Naive thymus-derived CD8-positive, alpha-beta T cell (primary cell): Measurements from ENCODE around the gene PRPS1L1. TPM values are rescaled to one million over a fixed set of nuclear protein-coding genes. Genes with fewer than 3 reads are reported as not detected.

Experiments
- ATAC-seq, 2 donors: fragments of 150-1000 bp; cut with Tn5 transposase in 1 of 2; sonication (Bioruptor Pico), chemical (Tn5 transposase) in 1 of 2; 1 replicate in 1 of 2; 2 replicates in 1 of 2; pipeline ENCODE4 v1.10.0; 2021; ENCODE audit warnings: mild to moderate bottlenecking in 2 of 2, moderate library complexity in 2 of 2
- POLR2A ChIA-PET: fragments of 350-600 bp; sonication (Branson Sonifier 250); formaldehyde crosslinking; loops from one replicate; lab custom pipeline; 2021; ENCODE audit warnings: antibody characterized with exemption; lab: Charles Lee
- DNase-seq, 10 donors: peaks; one replicate each; pipeline versions ENCODE4 v3.0.0 to v3.0.0-alpha.2; 2020 to 2022
- H3K27ac Mint-ChIP-seq, 10 donors: one replicate each; pipeline ENCODE4 v1.8.0; 2020 to 2022; ENCODE audit warnings: mild to moderate bottlenecking in 10 of 10, mixed read lengths in 10 of 10, moderate library complexity in 4 of 10, inconsistent platforms in 1 of 10
- H3K27me3 Mint-ChIP-seq, 5 donors: one replicate each; pipeline ENCODE4 v1.8.0; 2021 to 2022; ENCODE audit warnings: mixed read lengths in 5 of 5
- H3K36me3 Mint-ChIP-seq, 3 donors: one replicate each; pipeline ENCODE4 v1.8.0; 2020 to 2022; ENCODE audit warnings: mixed read lengths in 3 of 3, mild to moderate bottlenecking in 2 of 3, inconsistent platforms in 1 of 3
- H3K4me1 Mint-ChIP-seq, 4 donors: one replicate each; pipeline ENCODE4 v1.8.0; 2021 to 2022; ENCODE audit warnings: mixed read lengths in 4 of 4
- H3K4me3 Mint-ChIP-seq, 10 donors: one replicate each; pipeline ENCODE4 v1.8.0; 2020 to 2022; ENCODE audit warnings: mild to moderate bottlenecking in 10 of 10, mixed read lengths in 10 of 10, moderate library complexity in 6 of 10, inconsistent platforms in 1 of 10
- H3K9me3 Mint-ChIP-seq, 9 donors: one replicate each; pipeline ENCODE4 v1.8.0; 2020 to 2022; ENCODE audit warnings: mixed read lengths in 9 of 9, mild to moderate bottlenecking in 3 of 9, inconsistent platforms in 1 of 9, moderate library complexity in 1 of 9
- polyA plus RNA-seq, 3 donors: library from polyadenylated mRNA; unstranded; fragments of 300-500 nt; fragmentation: Illumina TruSeq; gene quantifications; one replicate each; pipeline ENCODE4 v1.2.3, GENCODE V29; 2021
- total RNA-seq, 8 experiments: library from RNA in 2 of 8; stranded (reverse) in 2 of 8; gene quantifications; one replicate each; pipeline ENCODE4 v1.2.3 and lab custom pipeline; 2021 to 2026

PRPS1L1 gene
- total and polyA plus RNA-seq, 5 experiments from 2014 or later: not detected

GRCh38 chr7:17985473-17986239 is 42.0 kb downstream of the PRPS1L1 start:
- no peak for ATAC-seq
- Mint-ChIP-seq H3K4me3 (no peak overlapping the region), H3K27ac (peak overlapping the region in 1 of 10 donors; percentile 23), H3K36me3 (no peaks in the 10 kb centered on the region), H3K9me3 (peaks cover 0 to 9% (median 0%) of the 10 kb centered on the region in 9 donors), H3K27me3 (peaks cover 0 to 9% (median 4%) of the 10 kb centered on the region in 5 donors), H3K4me1 (peaks cover 1 to 7% (median 2%) of the 10 kb centered on the region in 4 donors)
- POLR2A ChIA-PET: no interaction called here
- no peak for DNase-seq

- no peak overlapping the region for H3K27ac Mint-ChIP-seq
- POLR2A ChIA-PET: no interaction called here
- no peak overlapping the region for H3K4me3 Mint-ChIP-seq
- DNase-seq (no peak), ATAC-seq (no peak)
- peaks cover 1 to 7% (median 2%) of the 10 kb centered on the region in 4 donors for H3K4me1 Mint-ChIP-seq
- peaks cover 0 to 9% (median 0%) of the 10 kb centered on the region in 9 donors for H3K9me3 Mint-ChIP-seq
- H3K27me3 Mint-ChIP-seq: peaks cover 0 to 9% (median 4%) of the 10 kb centered on the region in 5 donors
- no peaks in the 10 kb centered on the region for H3K36me3 Mint-ChIP-seq
Measured at GRCh38 chr7:17984288-17984687, 43.4 kb downstream of the PRPS1L1 start.

- Mint-ChIP-seq H3K9me3 (peaks cover 0 to 9% (median 0%) of the 10 kb centered on the region in 9 donors), H3K36me3 (no peaks in the 10 kb centered on the region), H3K27me3 (peaks cover 0 to 5% (median 3%) of the 10 kb centered on the region in 5 donors), H3K4me3 (no peak overlapping the region), H3K4me1 (peaks cover 1 to 7% (median 2%) of the 10 kb centered on the region in 4 donors), H3K27ac (peak overlapping the region in 3 of 10 donors; percentile 35 to 77 (median 70))
- ATAC-seq (no peak), DNase-seq (no peak)
- POLR2A ChIA-PET: no interaction called here
Measured at GRCh38 chr7:17983221-17984062, 44.2 kb downstream of the PRPS1L1 start.

GRCh38 chr7:17976952-17977351 is 50.7 kb downstream of the PRPS1L1 start:
- H3K36me3 Mint-ChIP-seq: no peaks in the 10 kb centered on the region
- H3K9me3 Mint-ChIP-seq: peaks cover 0 to 3% (median 0%) of the 10 kb centered on the region in 9 donors
- H3K27me3 Mint-ChIP-seq: peaks cover 2 to 12% (median 3%) of the 10 kb centered on the region in 5 donors
- no peak overlapping the region for H3K4me3 Mint-ChIP-seq
- DNase-seq (no peak), ATAC-seq (no peak)
- H3K4me1 Mint-ChIP-seq: no peaks in the 10 kb centered on the region
- H3K27ac Mint-ChIP-seq: no peak overlapping the region
- POLR2A ChIA-PET: no interaction called here

Other genes with a start within 250 kb of the PRPS1L1 start
- 10 to 100 TPM; 37.5 to 45.7 TPM for gene SNX13, start 87.4 kb downstream of the PRPS1L1 start, total RNA-seq
- 10 to 100 TPM in 1 of 3 donors, 1 to 10 TPM in 2; 8.6 to 10.7 (median 9.9) TPM for gene SNX13, start 87.4 kb downstream of the PRPS1L1 start, polyA plus RNA-seq